ENCODE data around the gene SWT1. TPM values are rescaled to one million over a fixed set of nuclear protein-coding genes. Genes with fewer than 3 reads are reported as not detected.

The SWT1 gene
- total and polyA plus RNA-seq, 9 of the 15 experiments (the other 6 are each of a cell fraction or from before 2014, with no cell fraction given): 1.5 to 3.4 (median 2.3) TPM

- no peaks in the 10 kb centered on the region for H3K9me3 ChIP-seq (replicated peaks; ENCODE audit: control insufficient read depth, insufficient read depth, low read depth, low read length)
- ChIA-PET CTCF (ENCODE audit: low intra/inter-chr PET ratio) (no interaction called here), POLR2A (interaction anchor here (0.6 to 1.0 kb wide), 3 partner anchors 9 to 183 kb away, joined by 3 to 5 read pairs (median 4); partner anchors contain the start of gene SWT1)
- TF ChIP-seq ZNF583 (CRISPR knock-in tag; IDR thresholded peaks at IDR 0.05): no peak
- no peak for TF ChIP-seq ZNF507 (tag; conservative IDR thresholded peaks at IDR 0.05)
- TF ChIP-seq MCM7 (IDR thresholded peaks at IDR 0.05): no peak
- no peak for TF ChIP-seq ZBTB7A (IDR thresholded peaks at IDR 0.05; ENCODE audit: borderline replicate concordance, control insufficient read depth, low read depth, low read length)
- H3K4me3 ChIP-seq: no peak overlapping the region
- H2AFZ ChIP-seq (ENCODE audit: low read depth, low read length): no peak overlapping the region
- no peak overlapping the region for H3K27ac ChIP-seq (ENCODE audit: extremely low read depth, low read depth, low read length)
- no peaks in the 10 kb centered on the region; a peak in 1 of 5 replicates for H3K4me1 ChIP-seq (replicated peaks in 1 of 2; ENCODE audit: control insufficient read depth in 2 of 2, insufficient read depth in 2 of 2, low read length in 2 of 2)
- in situ Hi-C loops (cut with MboI): loop anchor here (5.0 kb wide), 1 partner anchor 359 kb away; no protein-coding TSS in a partner anchor
- no peaks in the 10 kb centered on the region for H3K9me1 ChIP-seq (ENCODE audit: control insufficient read depth, insufficient read depth, low read length)
- 11% methylated on average over 1 of the region's 1 CpG for WGBS (ENCODE audit: insufficient coverage, low coverage, missing lambda C conversion rate)
- ATAC-seq (no peak), DNase-seq (ENCODE audit: extremely low read depth in 1 of 4, low spot score in 3 of 4) (no peak), FAIRE-seq (no peak)
- intact Hi-C loops (cut with micrococcal nuclease): no loop called here
- no peaks in the 10 kb centered on the region for H4K20me1 ChIP-seq (replicated peaks; ENCODE audit: control insufficient read depth, insufficient read depth, low read length)
- no peaks in the 10 kb centered on the region for H3K27me3 ChIP-seq (ENCODE audit: control insufficient read depth in 2 of 2, insufficient read depth in 2 of 2, low read length in 2 of 2)
- no peaks in the 10 kb centered on the region for H3K36me3 ChIP-seq (ENCODE audit: control insufficient read depth, insufficient read depth, low read length)
- no peaks in the 10 kb centered on the region for H3K79me2 ChIP-seq (ENCODE audit: control insufficient read depth, insufficient read depth, low read length)
- no peak overlapping the region for H3K4me2 ChIP-seq (ENCODE audit: insufficient read depth, low read length)
- no peak overlapping the region for H3K9ac ChIP-seq (ENCODE audit: insufficient read depth in 1 of 2, low read depth in 2 of 2, low read length in 2 of 2)
- BruUV-seq (replicated peaks): no TSS peak
Observed at GRCh38 chr1:185166106-185166505, 9.1 kb downstream of the SWT1 start.

GRCh38 chr1:185170291-185170848 lies 13.4 kb downstream of the SWT1 start:
- ATAC-seq (peak; percentile 98), DNase-seq (ENCODE audit: extremely low read depth in 1 of 4, low spot score in 3 of 4) (peak; percentile 54 to 86 (median 68)), FAIRE-seq (peak; percentile 90)
- peak overlapping the region; percentile 28; the same call in 2 of the 3 replicates for H3K27ac ChIP-seq (ENCODE audit: extremely low read depth, low read depth, low read length)
- 23% methylated on average over 5 of the region's 5 CpGs for WGBS (ENCODE audit: insufficient coverage, low coverage, missing lambda C conversion rate)
- H3K9ac ChIP-seq (ENCODE audit: insufficient read depth in 1 of 2, low read depth in 2 of 2, low read length in 2 of 2): peak overlapping the region; percentile 15 to 31; a peak in 2 of 4 replicates
- H2AFZ ChIP-seq (ENCODE audit: low read depth, low read length): peak overlapping the region; percentile 98
- H3K9me1 ChIP-seq (ENCODE audit: control insufficient read depth, insufficient read depth, low read length): no peaks in the 10 kb centered on the region
- no TSS peak for BruUV-seq (replicated peaks)
- H3K4me1 ChIP-seq (replicated peaks in 1 of 2; ENCODE audit: control insufficient read depth in 2 of 2, insufficient read depth in 2 of 2, low read length in 2 of 2): no peaks in the 10 kb centered on the region; a peak in 1 of 5 replicates
- no peaks in the 10 kb centered on the region for H4K20me1 ChIP-seq (replicated peaks; ENCODE audit: control insufficient read depth, insufficient read depth, low read length)
- H3K4me3 ChIP-seq: no peak overlapping the region; the same call in 1 of the 2 replicates
- no peaks in the 10 kb centered on the region for H3K27me3 ChIP-seq (ENCODE audit: control insufficient read depth in 2 of 2, insufficient read depth in 2 of 2, low read length in 2 of 2)
- CTCF ChIA-PET (ENCODE audit: low intra/inter-chr PET ratio): interaction anchor here (0.7 to 3.2 kb wide), 6 partner anchors 125 to 1044 kb away, joined by 3 to 19 read pairs (median 4); partner anchors contain the start of gene RNF2
- in situ Hi-C loops (cut with MboI): no loop called here
- no peaks in the 10 kb centered on the region for H3K79me2 ChIP-seq (ENCODE audit: control insufficient read depth, insufficient read depth, low read length)
- peak overlapping the region; percentile 78 for H3K4me2 ChIP-seq (ENCODE audit: insufficient read depth, low read length)
- intact Hi-C loops (cut with micrococcal nuclease): loop anchor here (1.0 to 5.0 kb wide), 6 partner anchors 126 to 511 kb away; partner anchors contain the start of gene RNF2
- H3K36me3 ChIP-seq (ENCODE audit: control insufficient read depth, insufficient read depth, low read length): no peaks in the 10 kb centered on the region
- no peaks in the 10 kb centered on the region for H3K9me3 ChIP-seq (replicated peaks; ENCODE audit: control insufficient read depth, insufficient read depth, low read depth, low read length)
- POLR2A ChIA-PET: interaction anchor here (0.6 to 2.4 kb wide), 9 partner anchors 9 to 511 kb away, joined by 3 to 12 read pairs (median 3); partner anchors contain the start of gene SWT1
- TF ChIP-seq, protein P1, sequence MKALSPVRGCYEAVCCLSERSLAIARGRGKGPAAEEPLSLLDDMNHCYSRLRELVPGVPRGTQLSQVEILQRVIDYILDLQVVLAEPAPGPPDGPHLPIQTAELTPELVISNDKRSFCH (CRISPR knock-in tag; IDR thresholded peaks at IDR 0.05): no peak
- TF ChIP-seq, protein P1 (tag; IDR thresholded peaks at IDR 0.05): 0 out of 2 replicates have a peak, but pooled peaks have one; percentile 51
- TF ChIP-seq CBFB (CRISPR knock-in tag; IDR thresholded peaks at IDR 0.05): 0 out of 2 replicates have a peak, but pooled peaks have one; percentile 45
- TF ChIP-seq, protein P2, sequence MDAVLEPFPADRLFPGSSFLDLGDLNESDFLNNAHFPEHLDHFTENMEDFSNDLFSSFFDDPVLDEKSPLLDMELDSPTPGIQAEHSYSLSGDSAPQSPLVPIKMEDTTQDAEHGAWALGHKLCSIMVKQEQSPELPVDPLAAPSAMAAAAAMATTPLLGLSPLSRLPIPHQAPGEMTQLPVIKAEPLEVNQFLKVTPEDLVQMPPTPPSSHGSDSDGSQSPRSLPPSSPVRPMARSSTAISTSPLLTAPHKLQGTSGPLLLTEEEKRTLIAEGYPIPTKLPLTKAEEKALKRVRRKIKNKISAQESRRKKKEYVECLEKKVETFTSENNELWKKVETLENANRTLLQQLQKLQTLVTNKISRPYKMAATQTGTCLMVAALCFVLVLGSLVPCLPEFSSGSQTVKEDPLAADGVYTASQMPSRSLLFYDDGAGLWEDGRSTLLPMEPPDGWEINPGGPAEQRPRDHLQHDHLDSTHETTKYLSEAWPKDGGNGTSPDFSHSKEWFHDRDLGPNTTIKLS (IDR thresholded peaks at IDR 0.05; ENCODE audit: borderline replicate concordance, low read depth): 0 out of 2 replicates have a peak, but pooled peaks have one; percentile 61
- TF ChIP-seq ZBTB33 (CRISPR knock-in tag; IDR thresholded peaks at IDR 0.05): peak; percentile 65
- no peak for TF ChIP-seq ZNF445 (CRISPR knock-in tag; IDR thresholded peaks at IDR 0.05; ENCODE audit: low read depth)
- TF ChIP-seq SIN3B (IDR thresholded peaks at IDR 0.05; ENCODE audit: low read depth): 0 out of 2 replicates have a peak, but pooled peaks have one; percentile 15
